HCT116 (cell line): ENCODE measurements around the gene AOPEP.

Experiments
- EGR1 ChIP-seq: IDR thresholded peaks from 2 replicates; pipeline ENCODE4 v1.6.1; 2012; ENCODE audit warnings: low read depth
- EZH2 ChIP-seq: fragments of 200-600 bp; sonication (generic); IDR thresholded peaks from 2 replicates; pipeline ENCODE4 v1.6.1; 2017; ENCODE audit warnings: antibody characterized with exemption, mixed run types
- FOSL1 ChIP-seq: IDR thresholded peaks from 2 replicates; pipeline ENCODE4 v1.6.1; 2012; ENCODE audit warnings: low read depth
- MAX ChIP-seq: IDR thresholded peaks from 2 replicates; pipeline ENCODE4 v1.6.1; 2012
- POLR2A ChIP-seq: IDR thresholded peaks from 2 replicates; pipeline ENCODE4 v1.7.0; 2011; ENCODE audit warnings: borderline replicate concordance; ENCODE audit not compliant: insufficient read depth, insufficient read length; ENCODE audit errors: extremely low read depth
- POLR2AphosphoS5 ChIP-seq: IDR thresholded peaks from 2 replicates; pipeline ENCODE4 v1.6.1; 2011; ENCODE audit warnings: mild to moderate bottlenecking, low read depth, low read length, moderate library complexity
- SIN3A ChIP-seq: IDR thresholded peaks from 2 replicates; pipeline ENCODE4 v1.6.1; 2012; ENCODE audit warnings: low read depth
- YY1 ChIP-seq: IDR thresholded peaks from 2 replicates; pipeline ENCODE4 v1.6.1; 2011; ENCODE audit warnings: low read length, low read depth, moderate library complexity, mild to moderate bottlenecking; ENCODE audit not compliant: insufficient replicate concordance; ENCODE audit errors: extremely low read depth
- TF ChIP-seq, protein P1 (sequence below), 3 experiments: fragments of 200-600 bp in 1 of 3; sonication (generic) in 1 of 3; IDR thresholded peaks in 2 of 3; conservative IDR thresholded peaks in 1 of 3; 2 replicates each; pipeline ENCODE4 v1.5.1; 2012 to 2017; ENCODE audit warnings: low read depth in 2 of 3, low read length in 2 of 3, antibody characterized with exemption in 1 of 3, borderline replicate concordance in 1 of 3, control low read depth in 1 of 3, mild to moderate bottlenecking in 1 of 3, mixed read lengths in 1 of 3, mixed run types in 1 of 3, moderate library complexity in 1 of 3; ENCODE audit not compliant: insufficient read depth in 1 of 3
- TF ChIP-seq, protein P2 (sequence below): IDR thresholded peaks from 2 replicates; pipeline ENCODE4 v1.6.1; 2012; ENCODE audit warnings: low read depth

DNA sequence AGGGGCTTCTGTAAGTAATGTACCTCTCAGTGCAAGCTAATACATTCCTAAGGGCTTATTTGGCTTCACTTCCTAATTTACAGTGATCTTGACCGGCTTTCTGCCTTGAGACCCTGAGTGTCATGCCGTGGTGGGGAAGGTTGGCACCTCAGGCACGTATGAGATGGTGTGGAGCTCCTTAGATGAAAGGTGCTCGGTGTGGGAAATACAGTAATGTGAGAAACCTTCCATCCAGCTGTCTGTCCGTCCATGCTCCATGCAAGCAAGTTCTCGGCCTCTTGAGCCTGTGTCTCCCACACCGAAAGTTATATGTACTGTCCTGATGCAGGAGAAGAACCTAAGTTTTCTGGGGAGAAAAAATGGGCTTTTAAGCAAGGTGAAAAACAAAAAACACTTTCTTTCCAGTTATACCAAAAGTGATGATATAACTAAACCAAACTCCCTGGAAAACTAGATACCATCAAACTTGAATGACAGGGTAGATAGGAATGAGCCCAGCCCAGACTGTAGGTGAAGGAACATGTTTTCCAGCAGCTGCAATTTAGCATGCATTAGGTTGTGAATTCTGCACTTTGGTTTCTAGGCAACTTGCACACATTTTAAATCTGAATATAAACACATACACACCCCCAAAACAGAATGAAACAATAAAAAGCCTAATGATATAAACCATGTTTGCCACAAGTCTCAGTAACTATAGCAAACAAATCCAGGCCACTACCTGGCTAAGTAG, 311.5 kb downstream of the AOPEP start:
- TF ChIP-seq, protein P1, sequence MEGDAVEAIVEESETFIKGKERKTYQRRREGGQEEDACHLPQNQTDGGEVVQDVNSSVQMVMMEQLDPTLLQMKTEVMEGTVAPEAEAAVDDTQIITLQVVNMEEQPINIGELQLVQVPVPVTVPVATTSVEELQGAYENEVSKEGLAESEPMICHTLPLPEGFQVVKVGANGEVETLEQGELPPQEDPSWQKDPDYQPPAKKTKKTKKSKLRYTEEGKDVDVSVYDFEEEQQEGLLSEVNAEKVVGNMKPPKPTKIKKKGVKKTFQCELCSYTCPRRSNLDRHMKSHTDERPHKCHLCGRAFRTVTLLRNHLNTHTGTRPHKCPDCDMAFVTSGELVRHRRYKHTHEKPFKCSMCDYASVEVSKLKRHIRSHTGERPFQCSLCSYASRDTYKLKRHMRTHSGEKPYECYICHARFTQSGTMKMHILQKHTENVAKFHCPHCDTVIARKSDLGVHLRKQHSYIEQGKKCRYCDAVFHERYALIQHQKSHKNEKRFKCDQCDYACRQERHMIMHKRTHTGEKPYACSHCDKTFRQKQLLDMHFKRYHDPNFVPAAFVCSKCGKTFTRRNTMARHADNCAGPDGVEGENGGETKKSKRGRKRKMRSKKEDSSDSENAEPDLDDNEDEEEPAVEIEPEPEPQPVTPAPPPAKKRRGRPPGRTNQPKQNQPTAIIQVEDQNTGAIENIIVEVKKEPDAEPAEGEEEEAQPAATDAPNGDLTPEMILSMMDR (IDR thresholded peaks at IDR 0.05 in 2 of 3, conservative IDR thresholded peaks at IDR 0.05 in 1 of 3; ENCODE audit: borderline replicate concordance in 1 of 3, insufficient read depth in 1 of 3, low read depth in 2 of 3, low read length in 2 of 3) = no peak
- no peak for TF ChIP-seq FOSL1
- TF ChIP-seq, protein P2, sequence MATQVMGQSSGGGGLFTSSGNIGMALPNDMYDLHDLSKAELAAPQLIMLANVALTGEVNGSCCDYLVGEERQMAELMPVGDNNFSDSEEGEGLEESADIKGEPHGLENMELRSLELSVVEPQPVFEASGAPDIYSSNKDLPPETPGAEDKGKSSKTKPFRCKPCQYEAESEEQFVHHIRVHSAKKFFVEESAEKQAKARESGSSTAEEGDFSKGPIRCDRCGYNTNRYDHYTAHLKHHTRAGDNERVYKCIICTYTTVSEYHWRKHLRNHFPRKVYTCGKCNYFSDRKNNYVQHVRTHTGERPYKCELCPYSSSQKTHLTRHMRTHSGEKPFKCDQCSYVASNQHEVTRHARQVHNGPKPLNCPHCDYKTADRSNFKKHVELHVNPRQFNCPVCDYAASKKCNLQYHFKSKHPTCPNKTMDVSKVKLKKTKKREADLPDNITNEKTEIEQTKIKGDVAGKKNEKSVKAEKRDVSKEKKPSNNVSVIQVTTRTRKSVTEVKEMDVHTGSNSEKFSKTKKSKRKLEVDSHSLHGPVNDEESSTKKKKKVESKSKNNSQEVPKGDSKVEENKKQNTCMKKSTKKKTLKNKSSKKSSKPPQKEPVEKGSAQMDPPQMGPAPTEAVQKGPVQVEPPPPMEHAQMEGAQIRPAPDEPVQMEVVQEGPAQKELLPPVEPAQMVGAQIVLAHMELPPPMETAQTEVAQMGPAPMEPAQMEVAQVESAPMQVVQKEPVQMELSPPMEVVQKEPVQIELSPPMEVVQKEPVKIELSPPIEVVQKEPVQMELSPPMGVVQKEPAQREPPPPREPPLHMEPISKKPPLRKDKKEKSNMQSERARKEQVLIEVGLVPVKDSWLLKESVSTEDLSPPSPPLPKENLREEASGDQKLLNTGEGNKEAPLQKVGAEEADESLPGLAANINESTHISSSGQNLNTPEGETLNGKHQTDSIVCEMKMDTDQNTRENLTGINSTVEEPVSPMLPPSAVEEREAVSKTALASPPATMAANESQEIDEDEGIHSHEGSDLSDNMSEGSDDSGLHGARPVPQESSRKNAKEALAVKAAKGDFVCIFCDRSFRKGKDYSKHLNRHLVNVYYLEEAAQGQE = no peak
- TF ChIP-seq POLR2A = no peak
- TF ChIP-seq YY1 = no peak
- TF ChIP-seq EGR1 = no peak
- TF ChIP-seq POLR2AphosphoS5 = no peak
- no peak for TF ChIP-seq MAX
- no peak for TF ChIP-seq EZH2
- no peak for TF ChIP-seq SIN3A
